ENCODE results near the gene TBXT.
A peak's percentile ranks its signal among the peaks of the same experiment; 100 is the strongest.

Gene TBXT

DNA sequence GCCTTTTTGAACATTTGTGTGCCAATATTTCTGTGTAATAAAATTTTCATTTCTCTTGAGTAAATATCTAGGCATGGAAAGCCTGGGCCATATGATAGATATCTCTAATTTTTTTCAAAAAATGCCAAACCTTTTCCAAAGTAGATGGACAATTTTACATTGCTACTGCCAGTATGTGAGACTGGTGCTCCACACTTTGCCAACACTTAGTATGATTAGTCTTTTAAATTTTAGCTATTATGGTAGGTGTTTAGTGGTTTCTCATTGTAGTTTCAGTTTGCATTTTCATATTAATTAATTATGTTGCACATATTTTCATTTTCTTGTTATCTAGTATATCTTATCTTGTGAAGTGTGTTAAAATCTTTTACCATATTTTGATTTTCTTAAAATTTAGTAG is 52.0 kb downstream of the TBXT start:
- DNase-seq (ENCODE audit: low read depth, low spot score), result no peak

DNA sequence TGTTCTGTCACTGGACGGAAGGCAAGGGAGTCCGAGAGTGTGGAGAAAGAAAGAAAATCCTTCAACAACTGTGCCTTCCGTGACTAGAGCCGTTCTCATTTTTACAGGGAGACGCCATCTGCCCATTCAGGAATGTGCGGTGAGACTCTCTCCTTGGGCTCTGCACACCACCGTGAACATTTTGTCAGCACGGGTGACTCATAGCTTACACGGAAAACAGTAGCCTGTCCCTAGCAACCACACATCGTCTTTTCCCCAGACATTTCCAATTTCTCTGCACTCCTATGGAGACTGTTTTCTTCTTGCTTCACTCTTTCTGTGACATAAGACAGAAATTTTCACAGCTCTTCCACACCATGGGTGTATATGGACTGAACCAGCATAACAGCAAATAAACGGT is 55.1 kb downstream of the TBXT start:
- DNase-seq (ENCODE audit: low read depth, low spot score), result peak; percentile 93

DNA sequence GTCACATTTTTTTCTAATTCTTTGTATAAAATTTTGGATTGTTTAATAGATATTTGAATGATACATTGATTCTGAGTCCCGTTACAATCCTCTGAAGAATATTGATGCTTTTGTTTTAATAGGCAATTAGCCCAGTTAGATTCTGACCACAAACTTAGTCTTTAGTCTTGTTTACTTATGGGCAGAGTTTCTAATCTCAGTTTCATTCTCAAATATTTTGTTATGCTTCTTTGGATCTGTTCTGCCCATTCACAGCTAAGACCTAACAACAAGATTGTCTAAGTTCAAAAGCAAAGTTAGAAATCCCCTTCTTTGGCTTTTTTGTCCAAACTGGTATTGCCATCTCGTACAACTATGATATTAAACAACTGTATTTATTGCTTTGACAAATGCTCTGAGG is 58.0 kb downstream of the TBXT start:
- DNase-seq (ENCODE audit: low read depth, low spot score), result no peak

Measured in astrocyte of the hippocampus (primary cell).